GM19023 (cell line): ENCODE measurements around the gene GFOD2.

ENCODE experiments used
- ATAC-seq: cut with Tn5 transposase; IDR thresholded peaks from one replicate; pipeline ENCODE4 v1.9.1; 2021; ENCODE audit warnings: mild to moderate bottlenecking, moderate library complexity; ENCODE audit not compliant: unreplicated experiment

Gene GFOD2

DNA sequence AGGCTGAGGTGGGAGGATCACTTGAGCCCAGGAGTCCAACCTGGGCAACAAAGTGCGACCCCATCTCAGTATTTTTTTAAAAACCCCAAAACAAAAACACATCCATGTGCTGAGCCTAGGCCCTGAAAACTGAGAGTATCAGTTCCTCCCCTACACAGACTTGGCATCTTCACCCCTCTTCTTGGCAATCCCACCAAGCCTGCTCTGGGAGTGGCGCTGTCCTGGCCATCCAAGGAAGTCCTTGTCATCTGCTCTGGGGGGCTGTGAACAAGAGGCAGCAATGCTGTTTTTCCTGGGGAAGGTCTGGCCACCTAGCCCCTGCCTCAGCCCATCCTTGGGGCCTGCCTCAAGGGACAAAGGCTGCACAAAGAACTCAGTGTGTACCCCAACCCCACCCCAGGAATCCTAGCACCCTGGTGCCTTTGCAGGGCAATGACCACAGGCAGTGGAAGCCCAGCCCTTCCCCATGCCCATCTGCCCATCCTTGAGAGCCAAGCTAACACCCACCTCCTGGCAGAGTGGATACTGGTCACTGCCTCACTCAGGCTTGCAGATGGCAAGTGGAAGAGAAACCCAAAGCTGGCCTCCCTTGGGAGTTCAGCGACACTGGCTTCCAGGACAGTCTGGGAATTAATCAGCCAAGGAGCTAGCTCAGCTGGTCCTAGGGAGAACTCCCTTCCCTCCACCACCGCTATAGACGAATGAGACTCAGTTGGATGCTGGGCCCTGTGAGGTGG lies 14.8 kb upstream of the GFOD2 start:
- ATAC-seq = no peak

DNA sequence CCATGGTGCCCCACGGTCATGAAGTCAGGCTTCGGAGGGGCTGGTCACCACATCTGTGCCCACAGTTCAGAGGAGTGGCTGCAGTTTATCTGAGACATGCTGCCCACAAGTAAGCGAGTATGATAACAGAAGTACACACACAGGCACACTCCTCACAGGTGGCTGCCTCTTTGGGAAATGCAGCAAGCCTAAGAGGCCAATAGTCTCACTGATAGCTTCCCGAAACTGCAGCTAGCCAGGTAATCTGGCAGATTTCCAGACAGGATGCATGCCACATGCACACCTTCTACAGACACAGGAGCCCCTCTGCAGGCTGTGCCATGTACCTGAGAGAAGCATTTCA lies 12.6 kb upstream of the GFOD2 start:
- ATAC-seq = no peak

DNA sequence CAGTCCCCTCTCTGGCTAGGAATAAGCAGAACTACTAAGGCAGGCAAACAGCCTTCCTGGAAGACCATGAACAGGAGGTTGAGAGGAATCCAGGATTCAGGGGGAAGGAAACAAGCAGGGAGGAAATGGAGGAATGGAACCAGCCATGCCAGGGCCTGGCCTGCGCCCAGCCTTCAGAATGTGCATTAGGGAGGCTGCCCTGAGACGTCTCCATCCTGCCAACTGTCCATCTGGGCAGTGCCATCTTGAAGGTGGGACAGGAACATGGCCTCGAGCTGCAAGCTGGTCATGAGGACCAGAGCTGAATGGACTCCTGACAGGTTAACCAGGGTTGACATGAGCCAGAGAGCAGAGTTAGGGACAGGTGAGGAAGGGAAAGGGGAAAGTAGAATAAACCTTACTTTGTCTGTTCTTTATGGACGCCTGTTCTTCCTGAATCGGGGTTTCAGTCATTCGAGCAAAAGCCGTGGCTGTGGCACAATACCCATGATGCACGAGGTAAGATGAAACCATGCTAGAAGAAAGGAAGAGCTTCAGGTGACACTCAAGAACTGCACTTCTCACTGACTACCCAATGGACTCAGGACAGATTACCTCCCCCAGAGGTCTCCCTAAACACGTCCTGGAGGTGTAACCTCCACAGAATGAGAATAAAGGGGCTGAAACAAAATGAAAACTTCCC lies 12.1 kb upstream of the GFOD2 start:
- no peak for ATAC-seq

DNA sequence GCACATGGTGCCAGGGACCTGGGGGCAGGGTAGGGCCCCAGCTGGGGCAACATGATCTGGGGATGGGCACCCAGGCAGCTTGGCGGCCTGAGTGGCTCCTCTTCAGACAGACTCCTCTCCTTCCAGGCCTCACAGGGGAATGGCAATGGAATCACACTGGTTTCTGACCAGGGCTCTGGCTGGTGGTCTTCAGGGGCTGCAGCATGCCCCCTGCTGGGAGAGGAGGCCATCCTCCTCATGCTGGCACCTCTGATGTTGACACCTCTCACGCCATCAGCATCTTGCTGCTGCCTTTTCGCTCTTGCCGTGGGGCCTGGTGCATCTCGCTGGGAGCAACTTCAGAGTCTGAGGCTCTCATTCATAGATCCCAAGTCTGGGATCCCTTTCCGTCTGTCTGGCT lies 11.2 kb upstream of the GFOD2 start:
- no peak for ATAC-seq

DNA sequence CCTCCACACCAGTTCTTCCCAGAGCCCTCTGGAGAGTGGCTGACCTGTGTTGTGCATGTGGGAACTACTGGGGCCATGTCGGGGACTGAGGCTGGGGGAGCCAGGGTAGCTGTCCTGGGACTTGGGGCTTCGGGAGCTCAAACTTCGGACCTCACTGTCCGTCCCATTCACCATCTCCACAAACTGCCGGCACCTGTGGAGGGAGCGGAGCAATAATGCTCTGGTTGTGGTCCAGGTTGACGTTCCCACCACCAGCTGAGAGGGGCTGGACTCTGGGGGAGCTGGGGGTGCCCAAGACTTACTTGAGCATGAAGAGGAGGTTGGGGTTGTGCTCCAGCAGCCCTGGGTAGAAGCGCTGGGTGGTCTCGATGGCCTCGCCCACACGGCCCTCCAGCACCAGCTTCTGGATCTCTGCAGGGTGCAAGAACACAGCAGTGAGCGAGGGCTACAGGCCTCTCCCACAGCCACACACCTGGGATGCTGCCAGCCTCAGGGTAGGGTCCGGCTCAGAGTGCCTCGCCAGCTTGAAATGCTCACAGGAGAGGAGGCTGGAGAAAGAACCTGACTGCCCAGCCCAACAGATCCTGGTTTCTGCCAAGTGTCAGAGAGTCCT lies 10.6 kb upstream of the GFOD2 start:
- ATAC-seq = no peak

DNA sequence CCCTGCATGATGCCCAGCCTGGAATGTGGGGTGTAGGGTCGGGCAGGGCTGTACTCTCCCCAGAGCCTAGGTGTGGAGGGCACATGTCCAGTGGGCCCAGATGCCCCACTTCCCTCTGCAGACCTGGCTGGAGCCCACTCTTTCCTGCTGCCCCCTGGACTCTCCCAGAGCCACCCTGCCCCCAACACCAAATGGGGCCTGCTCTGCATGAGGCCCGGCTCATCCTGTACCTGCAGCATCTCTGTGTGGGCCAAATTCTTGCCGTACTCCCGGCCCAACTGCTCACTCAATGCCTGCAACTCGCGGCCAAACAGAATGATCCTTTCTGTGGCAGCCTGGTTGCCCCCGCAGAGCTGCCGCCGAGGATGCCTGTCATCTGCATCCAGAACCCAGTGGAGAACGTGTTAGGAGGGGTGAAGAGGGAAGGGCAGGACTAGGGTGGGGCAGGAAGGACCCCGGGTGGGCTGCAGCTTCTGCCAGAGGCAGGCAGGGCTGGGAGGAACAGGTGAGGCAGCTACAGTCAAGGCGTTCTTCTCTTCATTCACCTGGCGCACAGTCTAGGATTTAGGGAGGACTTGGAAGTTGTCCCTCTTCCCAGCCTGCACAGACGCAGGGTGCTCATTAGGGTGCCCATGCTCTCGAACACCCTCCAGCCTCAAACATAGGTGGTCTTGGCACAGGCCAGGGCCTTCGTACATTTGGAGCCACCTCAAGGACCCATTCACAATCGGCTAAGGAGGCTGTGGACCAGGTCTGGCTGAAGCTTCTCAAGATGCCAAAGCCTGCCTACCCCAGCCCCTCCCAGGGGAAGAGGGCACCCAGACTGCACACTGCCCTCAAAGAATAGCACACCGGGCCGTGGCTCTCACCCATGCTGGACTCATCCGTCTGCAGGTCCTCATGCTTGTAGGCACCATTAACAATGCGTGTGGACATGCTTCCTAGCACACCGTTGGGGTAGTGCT lies 8.7 kb upstream of the GFOD2 start:
- ATAC-seq = no peak

DNA sequence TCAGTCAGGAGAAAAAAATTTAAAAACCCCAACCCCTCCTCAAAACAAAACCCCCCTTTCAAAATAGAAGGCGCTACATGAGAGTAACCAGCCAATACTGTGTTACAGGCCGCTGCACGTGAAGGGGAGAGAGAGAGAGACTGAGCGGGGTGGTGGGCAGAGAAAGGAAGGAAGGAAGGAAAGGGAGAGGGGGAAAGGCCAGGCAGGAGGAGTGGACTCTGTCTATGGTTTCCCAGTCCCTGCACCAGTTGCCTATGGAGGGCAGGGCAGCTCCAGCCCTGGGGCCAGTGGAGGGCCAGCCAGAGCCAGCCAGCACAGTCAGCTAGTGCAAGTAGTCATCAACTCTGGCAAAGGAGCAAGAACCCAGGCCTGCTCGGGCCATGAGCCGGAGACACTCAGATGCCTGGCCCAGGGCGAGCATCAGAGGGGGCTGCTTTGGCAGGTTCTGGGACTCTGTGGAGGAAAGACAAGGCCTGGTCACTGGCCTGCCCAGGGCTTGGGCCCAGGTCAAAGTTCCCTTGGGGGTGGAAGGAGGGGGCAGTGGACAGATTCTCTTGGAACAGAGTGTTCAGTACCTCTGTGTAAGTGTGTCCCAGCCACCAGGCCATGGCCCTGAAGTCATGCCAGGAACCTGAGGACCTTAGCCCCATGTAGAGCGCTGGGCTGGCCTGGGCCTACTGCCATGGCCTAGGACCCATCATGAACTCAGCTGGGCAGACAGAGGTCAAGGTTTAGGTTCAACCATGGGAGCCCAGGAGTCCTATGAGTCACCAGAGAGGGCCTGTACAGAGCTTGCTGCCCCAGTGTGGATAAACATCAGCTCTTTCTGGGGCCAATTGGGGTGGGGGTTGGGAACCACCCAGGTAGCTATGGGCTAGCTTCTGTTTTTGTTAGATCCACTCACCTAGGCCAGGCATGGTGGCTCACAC lies 7.3 kb upstream of the GFOD2 start:
- ATAC-seq = no peak

DNA sequence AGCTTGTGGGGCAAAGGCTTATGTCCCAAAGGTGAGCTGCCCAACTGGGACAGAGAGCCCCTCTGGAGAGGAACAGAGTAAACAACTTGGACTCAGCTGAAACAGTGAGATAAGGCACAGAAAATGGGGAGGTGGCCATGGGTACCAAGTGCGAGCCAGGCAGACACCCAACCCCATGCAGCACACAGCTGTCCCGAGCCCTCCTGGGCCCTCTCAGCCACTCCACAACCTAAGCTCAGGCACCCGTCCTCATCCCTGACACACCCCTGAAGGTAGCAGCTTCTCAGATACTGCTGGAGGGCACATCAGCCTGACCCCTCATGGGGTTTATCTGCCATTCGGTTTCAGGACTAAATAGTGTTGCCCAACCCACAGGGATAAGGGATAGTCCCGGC lies 4.8 kb upstream of the GFOD2 start:
- ATAC-seq = no peak

DNA sequence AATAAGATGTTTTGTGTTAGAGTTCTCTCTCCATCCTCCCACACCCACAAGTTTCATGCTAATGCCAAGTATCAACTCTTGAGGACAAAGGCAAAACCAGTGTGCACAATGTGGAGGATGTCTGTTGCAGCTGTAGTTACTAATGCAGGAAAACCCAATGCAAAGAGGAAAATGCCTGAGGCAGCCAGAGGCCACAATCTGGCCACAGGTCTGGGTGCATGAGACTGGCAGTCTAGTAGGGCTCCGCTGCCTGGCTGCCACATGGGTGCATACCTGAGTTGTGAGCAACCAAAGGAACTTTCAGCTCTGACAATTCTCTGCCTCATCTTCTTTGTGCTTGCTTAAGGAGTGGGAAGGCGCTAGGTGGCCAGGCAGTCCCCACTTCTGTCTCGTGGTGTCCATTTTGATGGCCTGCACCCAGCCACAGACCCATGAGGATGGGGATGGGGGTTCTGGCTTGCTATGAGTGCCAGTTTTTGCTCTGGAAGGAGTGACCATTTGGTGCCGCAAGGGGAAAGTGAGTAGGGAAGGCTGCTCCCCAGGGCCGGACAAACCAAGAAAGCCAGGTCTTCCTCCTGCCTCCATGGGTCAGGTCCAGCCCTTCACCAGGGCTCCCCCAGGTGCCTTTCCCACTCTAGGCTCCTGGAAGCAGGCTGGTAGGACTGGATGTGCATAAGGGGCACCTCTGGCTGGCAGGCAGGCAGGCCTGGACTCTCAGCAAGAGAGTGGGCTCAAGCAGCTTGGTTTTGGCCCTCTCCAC lies 4.2 kb upstream of the GFOD2 start:
- no peak for ATAC-seq

DNA sequence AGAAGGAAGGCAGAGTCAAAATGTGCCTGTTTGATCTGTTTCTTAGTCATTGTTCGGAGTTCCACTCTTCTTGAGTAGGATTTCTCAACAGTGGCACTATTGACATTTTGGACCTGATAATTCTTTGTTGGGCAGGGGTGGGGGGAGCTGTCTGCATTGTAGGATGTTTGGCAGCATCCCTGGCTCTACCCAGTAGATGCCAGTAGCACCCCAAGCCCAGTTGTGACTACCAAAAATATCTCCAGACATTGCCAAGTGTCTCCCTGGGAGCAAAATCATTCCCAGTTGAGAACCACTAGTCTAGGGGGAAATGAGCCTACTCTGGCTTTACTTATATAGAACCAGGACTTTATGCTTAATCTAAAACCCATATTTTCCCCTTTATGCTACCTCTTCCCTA lies 1.1 kb upstream of the GFOD2 start:
- no peak for ATAC-seq

DNA sequence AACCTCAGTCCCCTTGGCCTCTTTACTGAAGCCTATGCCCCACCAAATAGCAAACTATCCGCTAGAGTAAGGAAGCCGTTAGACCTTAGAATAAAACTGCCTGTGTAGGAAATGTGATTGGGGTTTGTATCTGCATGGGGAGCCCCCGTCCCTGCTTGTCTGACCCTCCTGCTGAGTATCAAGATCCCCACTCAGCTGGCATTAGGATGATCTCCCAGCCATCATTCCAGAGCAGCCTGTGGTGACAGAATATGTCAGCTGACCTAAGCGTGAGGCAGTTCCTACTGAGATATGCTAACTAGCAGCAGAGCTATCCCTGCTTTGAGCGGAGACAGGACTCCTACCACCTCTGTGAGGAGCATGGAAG lies 645 bp upstream of the GFOD2 start:
- no peak for ATAC-seq

DNA sequence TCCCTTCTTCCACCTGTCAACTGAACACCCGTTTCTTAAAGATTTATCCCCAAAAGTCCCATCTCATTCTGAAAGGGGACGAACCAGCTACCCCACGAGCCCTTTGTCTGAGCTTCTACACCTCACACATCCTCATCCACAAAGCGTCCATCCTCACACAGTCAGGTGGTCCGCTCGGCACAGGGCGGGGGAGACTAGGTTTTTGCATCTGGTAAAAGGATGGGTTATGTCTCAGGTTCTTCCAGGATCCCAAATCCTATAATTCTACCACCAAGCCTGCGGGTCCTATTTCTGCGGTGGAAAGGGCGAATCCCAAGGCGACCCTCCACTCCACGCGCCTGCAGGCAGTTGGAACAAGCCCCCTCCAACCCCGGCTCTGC lies 458 bp downstream of the GFOD2 start:
- ATAC-seq = peak; percentile 8

DNA sequence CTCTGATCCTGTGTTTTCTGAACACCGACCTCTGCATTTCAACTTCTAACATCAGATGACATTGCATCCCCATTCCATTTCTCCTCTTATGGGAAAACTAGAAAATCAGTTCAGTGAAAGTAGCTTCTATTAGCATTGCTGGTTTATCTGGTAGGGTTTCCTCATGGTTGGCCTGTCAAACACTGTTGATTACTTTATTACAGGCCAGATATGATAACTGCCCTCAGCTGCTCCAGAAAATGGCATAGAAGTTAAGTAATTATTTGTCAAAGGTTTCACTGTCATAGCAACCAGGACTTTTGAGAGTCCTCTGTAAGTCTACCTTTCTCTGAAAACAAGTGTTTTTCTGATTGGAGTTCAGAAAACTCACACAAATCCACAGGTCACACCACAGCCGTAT lies 3.0 kb downstream of the GFOD2 start:
- ATAC-seq = no peak

DNA sequence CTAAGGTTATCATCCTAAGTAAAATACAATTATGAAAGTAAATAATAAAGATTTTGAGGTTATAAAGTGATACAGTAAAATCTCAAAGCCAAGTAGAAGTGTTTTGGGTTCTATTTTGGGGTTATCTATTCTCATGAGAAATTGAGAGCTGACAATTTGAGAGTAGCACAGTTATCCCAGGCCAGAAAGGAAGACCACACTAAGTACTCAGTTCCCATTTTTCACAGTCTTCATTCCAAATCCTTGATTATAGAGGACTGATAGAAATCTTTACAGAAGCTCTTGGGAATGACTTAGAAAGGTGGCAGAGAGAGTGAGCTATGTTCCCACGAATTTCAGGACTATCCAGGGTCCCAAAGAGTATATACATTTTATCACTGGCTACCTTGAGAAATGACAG lies 4.6 kb downstream of the GFOD2 start:
- no peak for ATAC-seq

DNA sequence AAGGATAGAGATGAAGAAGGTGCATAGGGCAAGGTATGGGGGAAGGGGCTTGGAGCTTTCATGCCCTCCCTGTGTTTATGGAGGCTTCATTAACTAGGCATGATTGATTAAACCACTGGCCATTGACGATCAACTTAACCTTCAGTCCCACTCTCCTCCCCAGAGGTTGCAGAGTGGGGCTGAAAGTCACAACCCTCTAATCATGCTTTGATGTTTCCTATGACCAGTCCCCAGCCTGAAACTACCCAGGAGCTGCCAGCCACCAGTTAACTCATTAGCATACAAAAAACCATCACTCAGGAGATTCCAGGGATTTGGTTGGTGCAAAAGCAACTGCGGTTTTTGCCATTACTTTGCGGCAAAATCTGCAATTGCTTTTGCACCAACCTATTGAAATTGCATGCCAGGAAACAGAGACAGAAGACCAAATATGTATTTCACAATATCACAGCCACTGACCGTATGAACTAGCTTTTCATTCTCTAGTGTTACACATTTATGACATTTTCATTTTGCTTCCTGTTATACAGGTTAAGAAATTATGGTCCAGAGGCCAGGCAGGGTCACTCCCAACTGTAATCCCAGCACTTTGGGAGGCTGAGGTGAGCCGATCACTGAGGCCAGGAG lies 5.4 kb downstream of the GFOD2 start:
- no peak for ATAC-seq

DNA sequence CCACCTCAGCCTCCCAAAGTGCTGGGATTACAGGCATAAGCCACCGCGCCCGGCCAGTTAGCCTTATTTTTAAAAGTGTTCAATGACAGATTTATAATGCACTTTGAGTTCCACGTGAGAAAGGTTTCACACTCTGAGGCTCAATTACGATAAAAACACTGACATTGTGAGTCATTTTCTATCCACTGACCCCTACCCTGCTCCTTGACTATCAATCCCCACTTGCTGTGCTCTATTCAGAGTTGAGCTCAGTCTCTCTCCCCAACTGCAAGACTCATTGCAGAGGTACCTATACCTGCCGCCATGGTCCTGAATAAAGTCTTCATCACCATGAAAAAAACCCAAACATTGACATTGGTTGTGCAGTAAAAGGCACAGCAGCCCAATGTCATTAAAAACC lies 8.5 kb downstream of the GFOD2 start:
- ATAC-seq = no peak

DNA sequence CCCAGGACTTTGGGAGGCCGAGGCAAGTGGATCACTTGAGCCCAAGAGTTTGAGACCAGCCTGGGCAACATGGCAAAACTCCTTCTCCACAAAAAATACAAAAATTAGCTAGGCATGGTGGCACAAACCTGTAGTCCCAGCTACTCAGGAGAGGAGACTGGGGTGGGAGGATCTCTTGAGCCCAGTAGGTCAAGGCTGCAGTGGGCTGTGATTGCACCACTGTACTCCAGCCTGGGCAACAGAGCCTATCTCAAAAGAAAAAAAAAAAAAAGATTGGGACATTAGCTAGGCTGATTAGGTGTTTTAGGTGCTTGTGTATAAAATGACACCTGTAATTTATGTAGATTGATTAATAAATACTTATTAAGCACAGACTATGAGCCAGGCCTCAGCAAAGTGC lies 10.1 kb downstream of the GFOD2 start:
- ATAC-seq = no peak

DNA sequence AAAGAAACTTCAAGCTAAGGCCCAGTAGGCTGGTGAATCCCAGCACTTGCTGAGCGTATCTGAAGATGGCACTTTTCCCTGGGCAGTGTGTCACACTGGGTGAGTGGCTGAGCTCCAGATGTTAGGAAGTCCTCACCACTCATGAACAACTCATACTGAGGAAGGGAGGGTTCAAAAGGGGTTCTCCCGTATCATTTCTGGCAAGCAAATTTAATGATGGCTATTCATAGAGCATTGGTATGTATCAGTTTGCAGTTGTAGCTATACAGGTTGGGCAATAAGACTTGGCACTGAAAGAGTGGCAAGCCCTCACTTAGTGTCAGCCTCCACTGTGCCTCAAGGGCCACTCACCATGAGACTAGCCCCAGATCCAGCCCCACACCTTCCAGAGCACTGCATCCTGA lies 10.7 kb downstream of the GFOD2 start:
- no peak for ATAC-seq

DNA sequence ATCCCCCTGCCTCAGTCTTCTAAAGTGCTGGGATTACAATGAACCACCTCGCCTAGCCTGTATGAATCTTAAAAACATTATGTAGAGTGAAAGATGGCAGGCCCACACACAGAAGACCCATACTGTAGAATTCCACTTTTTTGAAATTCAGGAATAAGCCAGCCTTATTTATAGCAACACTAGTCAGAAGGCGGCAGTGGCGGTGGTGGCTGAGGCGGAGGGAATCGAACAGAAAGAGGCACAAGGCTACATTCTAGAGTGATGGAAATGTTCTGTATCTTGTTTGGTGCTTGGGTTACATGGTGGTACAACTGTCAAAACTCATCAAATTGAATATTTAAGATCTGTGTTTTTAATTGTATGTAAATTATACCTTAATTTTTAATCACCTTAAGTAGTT lies 11.3 kb downstream of the GFOD2 start:
- ATAC-seq = no peak
